ENCODE measurements around the gene C11orf87.

C11orf87 gene

GRCh38 chr11:109421981-109422869 lies at the start of gene C11orf87:
TSS of gene C11orf87 (plus strand) at chr11:109422190. CDS start at chr11:109423634, 1,444 bp downstream.
- no peaks in the 10 kb centered on the region for H3K36me3 Mint-ChIP-seq
- no peaks in the 10 kb centered on the region for H3K9me3 Mint-ChIP-seq
- no peak within 1 kb of the TSS for H3K4me3 Mint-ChIP-seq
- peaks cover 39% of the 10 kb centered on the region for H3K27me3 Mint-ChIP-seq
- no peak within 1 kb of the TSS for H3K27ac Mint-ChIP-seq
- H3K4me1 Mint-ChIP-seq, result no peaks in the 10 kb centered on the region
- CTCF ChIA-PET, result no interaction called here
- no peak for DNase-seq

- Mint-ChIP-seq H3K4me1 (no peaks in the 10 kb centered on the region), H3K36me3 (no peaks in the 10 kb centered on the region), H3K27me3 (no peaks in the 10 kb centered on the region), H3K27ac (no peak overlapping the region), H3K9me3 (peaks cover 2% of the 10 kb centered on the region), H3K4me3 (no peak overlapping the region)
- DNase-seq, result no peak
- CTCF ChIA-PET, result no interaction called here
Observed at GRCh38 chr11:109374032-109374431, 48.0 kb upstream of the C11orf87 start.

- no peak overlapping the region for H3K4me3 Mint-ChIP-seq
- H3K36me3 Mint-ChIP-seq, result no peaks in the 10 kb centered on the region
- DNase-seq, result no peak
- H3K9me3 Mint-ChIP-seq, result peaks cover 2% of the 10 kb centered on the region
- CTCF ChIA-PET, result no interaction called here
- H3K27me3 Mint-ChIP-seq, result no peaks in the 10 kb centered on the region
- H3K27ac Mint-ChIP-seq, result no peak overlapping the region
- H3K4me1 Mint-ChIP-seq, result no peaks in the 10 kb centered on the region
Observed at GRCh38 chr11:109374441-109374840, 47.5 kb upstream of the C11orf87 start.

GRCh38 chr11:109377039-109377742 lies 44.8 kb upstream of the C11orf87 start:
- CTCF ChIA-PET, result no interaction called here
- no peak overlapping the region for H3K4me3 Mint-ChIP-seq

GRCh38 chr11:109378034-109378433 lies 44.0 kb upstream of the C11orf87 start:
- CTCF ChIA-PET, result no interaction called here
- H3K36me3 Mint-ChIP-seq, result no peaks in the 10 kb centered on the region
- H3K27ac Mint-ChIP-seq, result no peak overlapping the region
- H3K9me3 Mint-ChIP-seq, result no peaks in the 10 kb centered on the region
- DNase-seq, result no peak
- no peaks in the 10 kb centered on the region for H3K4me1 Mint-ChIP-seq
- no peak overlapping the region for H3K4me3 Mint-ChIP-seq
- no peaks in the 10 kb centered on the region for H3K27me3 Mint-ChIP-seq

More at GRCh38 chr11:109377039-109377742, 44.8 kb upstream of the C11orf87 start:
- Mint-ChIP-seq H3K36me3 (no peaks in the 10 kb centered on the region), H3K27me3 (no peaks in the 10 kb centered on the region), H3K27ac (no peak overlapping the region), H3K9me3 (no peaks in the 10 kb centered on the region), H3K4me1 (no peaks in the 10 kb centered on the region)
- DNase-seq, result no peak

- H3K27ac Mint-ChIP-seq, result no peak overlapping the region
- H3K36me3 Mint-ChIP-seq, result no peaks in the 10 kb centered on the region
- H3K4me3 Mint-ChIP-seq, result no peak overlapping the region
- no peaks in the 10 kb centered on the region for H3K4me1 Mint-ChIP-seq
- H3K9me3 Mint-ChIP-seq, result no peaks in the 10 kb centered on the region
- CTCF ChIA-PET, result no interaction called here
- H3K27me3 Mint-ChIP-seq, result no peaks in the 10 kb centered on the region
- DNase-seq, result no peak
Observed at GRCh38 chr11:109383306-109383705, 38.7 kb upstream of the C11orf87 start.

GRCh38 chr11:109384873-109385272 lies 37.1 kb upstream of the C11orf87 start:
- Mint-ChIP-seq H3K27me3 (no peaks in the 10 kb centered on the region), H3K4me3 (no peak overlapping the region), H3K4me1 (no peaks in the 10 kb centered on the region), H3K9me3 (no peaks in the 10 kb centered on the region), H3K27ac (no peak overlapping the region), H3K36me3 (no peaks in the 10 kb centered on the region)
- DNase-seq, result no peak
- CTCF ChIA-PET, result no interaction called here

- CTCF ChIA-PET, result no interaction called here
- no peaks in the 10 kb centered on the region for H3K36me3 Mint-ChIP-seq
- no peaks in the 10 kb centered on the region for H3K9me3 Mint-ChIP-seq
- no peak overlapping the region for H3K27ac Mint-ChIP-seq
- DNase-seq, result no peak
- H3K4me3 Mint-ChIP-seq, result no peak overlapping the region
- H3K4me1 Mint-ChIP-seq, result no peaks in the 10 kb centered on the region
- no peaks in the 10 kb centered on the region for H3K27me3 Mint-ChIP-seq
Observed at GRCh38 chr11:109388982-109389381, 33.0 kb upstream of the C11orf87 start.

- no peak for DNase-seq
- CTCF ChIA-PET, result no interaction called here
- H3K27me3 Mint-ChIP-seq, result no peaks in the 10 kb centered on the region
- H3K27ac Mint-ChIP-seq, result no peak overlapping the region
- H3K4me3 Mint-ChIP-seq, result no peak overlapping the region
- no peaks in the 10 kb centered on the region for H3K4me1 Mint-ChIP-seq
- no peaks in the 10 kb centered on the region for H3K36me3 Mint-ChIP-seq
- no peaks in the 10 kb centered on the region for H3K9me3 Mint-ChIP-seq
Observed at GRCh38 chr11:109390752-109391151, 31.2 kb upstream of the C11orf87 start.

GRCh38 chr11:109401545-109401944 lies 20.4 kb upstream of the C11orf87 start:
- no peaks in the 10 kb centered on the region for H3K9me3 Mint-ChIP-seq
- CTCF ChIA-PET, result no interaction called here

GRCh38 chr11:109405671-109406070 lies 16.3 kb upstream of the C11orf87 start:
- H3K27ac Mint-ChIP-seq, result no peak overlapping the region
- no peaks in the 10 kb centered on the region for H3K9me3 Mint-ChIP-seq

More at GRCh38 chr11:109401545-109401944, 20.4 kb upstream of the C11orf87 start:
- no peak overlapping the region for H3K4me3 Mint-ChIP-seq
- H3K4me1 Mint-ChIP-seq, result no peaks in the 10 kb centered on the region
- no peak for DNase-seq
- H3K27me3 Mint-ChIP-seq, result no peaks in the 10 kb centered on the region
- no peak overlapping the region for H3K27ac Mint-ChIP-seq
- no peaks in the 10 kb centered on the region for H3K36me3 Mint-ChIP-seq

GRCh38 chr11:109416601-109417000 lies 5.4 kb upstream of the C11orf87 start:
- H3K36me3 Mint-ChIP-seq, result no peaks in the 10 kb centered on the region
- CTCF ChIA-PET, result no interaction called here

More at GRCh38 chr11:109405671-109406070, 16.3 kb upstream of the C11orf87 start:
- no peaks in the 10 kb centered on the region for H3K36me3 Mint-ChIP-seq
- H3K4me3 Mint-ChIP-seq, result no peak overlapping the region
- no peak for DNase-seq
- H3K27me3 Mint-ChIP-seq, result no peaks in the 10 kb centered on the region
- CTCF ChIA-PET, result no interaction called here
- H3K4me1 Mint-ChIP-seq, result no peaks in the 10 kb centered on the region

GRCh38 chr11:109422870-109423465 lies 978 bp downstream of the C11orf87 start:
- H3K27me3 Mint-ChIP-seq, result peaks cover 39% of the 10 kb centered on the region
- H3K4me3 Mint-ChIP-seq, result no peak overlapping the region
- H3K27ac Mint-ChIP-seq, result no peak overlapping the region
- no peaks in the 10 kb centered on the region for H3K9me3 Mint-ChIP-seq
- CTCF ChIA-PET, result no interaction called here
- DNase-seq, result no peak
- no peaks in the 10 kb centered on the region for H3K4me1 Mint-ChIP-seq
- no peaks in the 10 kb centered on the region for H3K36me3 Mint-ChIP-seq

More at GRCh38 chr11:109416601-109417000, 5.4 kb upstream of the C11orf87 start:
- Mint-ChIP-seq H3K9me3 (no peaks in the 10 kb centered on the region), H3K27me3 (peaks cover 6% of the 10 kb centered on the region), H3K27ac (no peak overlapping the region), H3K4me3 (no peak overlapping the region), H3K4me1 (no peaks in the 10 kb centered on the region)
- no peak for DNase-seq

GRCh38 chr11:109423466-109424190 lies 1.6 kb downstream of the C11orf87 start:
- Mint-ChIP-seq H3K27ac (no peak overlapping the region), H3K27me3 (peaks cover 39% of the 10 kb centered on the region), H3K4me3 (no peak overlapping the region), H3K9me3 (no peaks in the 10 kb centered on the region), H3K4me1 (no peaks in the 10 kb centered on the region), H3K36me3 (no peaks in the 10 kb centered on the region)
- CTCF ChIA-PET, result no interaction called here
- DNase-seq, result no peak

Data from activated naive CD4-positive, alpha-beta T cell treated with anti-CD3 and anti-CD28 coated beads, Interleukin-2, amount 10 ng/mL, durations not matched to agents 7 days and 5 days (primary cell).